HG03439 (cell line): ENCODE measurements around the gene PRAMEF14.
"Not testable (repeated sequence)": the region's sequence is repeated elsewhere in the genome, so short reads cannot be mapped to it uniquely, and the experiment has no call there.

ENCODE experiments used
- ATAC-seq: cut with Tn5 transposase; IDR thresholded peaks from one replicate; pipeline ENCODE4 v1.9.1; 2021; ENCODE audit warnings: mild to moderate bottlenecking, moderate library complexity; ENCODE audit not compliant: unreplicated experiment

The PRAMEF14 gene, protein sequence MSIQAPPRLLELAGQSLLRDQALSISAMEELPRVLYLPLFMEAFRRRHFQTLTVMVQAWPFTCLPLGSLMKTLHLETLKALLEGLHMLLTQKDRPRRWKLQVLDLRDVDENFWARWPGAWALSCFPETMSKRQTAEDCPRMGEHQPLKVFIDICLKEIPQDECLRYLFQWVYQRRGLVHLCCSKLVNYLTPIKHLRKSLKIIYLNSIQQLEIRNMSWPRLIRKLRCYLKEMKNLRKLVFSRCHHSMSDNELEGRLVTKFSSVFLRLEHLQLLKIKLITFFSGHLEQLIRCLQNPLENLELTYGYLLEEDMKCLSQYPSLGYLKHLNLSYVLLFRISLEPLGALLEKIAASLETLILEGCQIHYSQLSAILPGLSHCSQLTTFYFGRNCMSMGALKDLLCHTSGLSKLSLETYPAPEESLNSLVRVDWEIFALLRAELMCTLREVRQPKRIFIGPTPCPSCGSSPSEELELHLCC

GRCh38 chr1:13347034-13347433 lies at the start of gene PRAMEF14:
Gene PRAMEF14, minus strand, starts transcription at chr1:13347134. Its CDS starts 1,820 bp downstream, at chr1:13345314.
- ATAC-seq, result not testable (repeated sequence)

DNA sequence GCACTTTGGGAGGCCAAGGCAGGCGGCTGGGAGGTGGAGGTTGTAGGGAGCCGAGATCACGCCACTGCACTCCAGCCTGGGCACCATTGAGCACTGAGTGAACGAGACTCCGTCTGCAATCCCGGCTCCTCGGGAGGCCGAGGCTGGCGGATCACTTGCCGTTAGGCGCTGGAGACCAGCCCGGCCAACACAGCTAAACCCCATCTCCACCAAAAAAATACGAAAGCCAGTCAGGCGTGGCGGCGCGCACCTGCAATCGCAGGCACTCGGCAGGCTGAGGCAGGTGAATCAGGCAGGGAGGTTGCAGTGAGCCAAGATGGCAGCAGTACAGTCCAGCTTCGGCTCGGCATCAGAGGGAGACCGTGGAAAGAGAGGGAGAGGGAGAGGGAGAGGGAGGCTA lies 48.4 kb upstream of the PRAMEF14 start:
- not testable (repeated sequence) for ATAC-seq

DNA sequence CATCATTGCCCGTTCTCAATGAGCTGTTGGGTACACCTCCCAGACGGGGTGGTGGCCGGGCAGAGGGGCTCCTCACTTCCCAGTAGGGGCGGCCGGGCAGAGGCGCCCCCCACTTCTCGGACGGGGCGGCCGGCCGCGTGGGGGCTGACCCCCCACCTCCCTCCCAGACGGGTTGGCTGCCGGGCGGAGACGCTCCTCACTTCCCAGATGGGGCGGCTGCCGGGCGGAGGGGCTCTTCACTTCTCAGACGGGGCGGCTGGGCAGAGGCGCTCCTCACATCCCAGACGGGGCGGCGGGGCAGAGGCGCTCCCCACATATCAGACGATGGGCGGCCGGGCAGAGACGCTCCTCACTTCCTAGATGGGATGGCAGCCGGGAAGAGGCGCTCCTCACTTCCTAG lies 47.8 kb upstream of the PRAMEF14 start:
- ATAC-seq, result not testable (repeated sequence)

DNA sequence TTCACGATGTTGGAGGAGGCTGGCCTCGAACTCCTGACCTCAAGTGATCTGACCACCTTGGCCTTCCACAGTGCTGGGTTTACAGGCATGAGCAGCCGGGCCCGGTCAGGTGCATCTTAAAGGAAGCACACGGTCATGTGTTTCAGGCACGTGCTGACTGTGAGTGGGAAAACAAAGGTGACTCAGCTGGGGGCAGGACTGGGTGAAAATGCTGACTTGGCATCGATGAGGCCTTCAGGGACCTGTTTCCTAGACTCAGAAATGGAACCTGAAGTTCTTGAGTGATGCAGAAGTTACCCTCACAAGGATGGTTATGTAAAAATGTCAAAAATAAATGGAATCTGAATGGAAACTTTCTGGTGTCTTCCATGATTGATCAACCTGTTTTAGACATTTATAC lies 46.1 kb upstream of the PRAMEF14 start:
- ATAC-seq, result not testable (repeated sequence)

- not testable (repeated sequence) for ATAC-seq
Observed at GRCh38 chr1:13389332-13389731, 42.4 kb upstream of the PRAMEF14 start, which contains the start of gene PRAMEF17. Gene PRAMEF17, plus strand, starts transcription at chr1:13389632. Its CDS starts 26 bp downstream, at chr1:13389658.

DNA sequence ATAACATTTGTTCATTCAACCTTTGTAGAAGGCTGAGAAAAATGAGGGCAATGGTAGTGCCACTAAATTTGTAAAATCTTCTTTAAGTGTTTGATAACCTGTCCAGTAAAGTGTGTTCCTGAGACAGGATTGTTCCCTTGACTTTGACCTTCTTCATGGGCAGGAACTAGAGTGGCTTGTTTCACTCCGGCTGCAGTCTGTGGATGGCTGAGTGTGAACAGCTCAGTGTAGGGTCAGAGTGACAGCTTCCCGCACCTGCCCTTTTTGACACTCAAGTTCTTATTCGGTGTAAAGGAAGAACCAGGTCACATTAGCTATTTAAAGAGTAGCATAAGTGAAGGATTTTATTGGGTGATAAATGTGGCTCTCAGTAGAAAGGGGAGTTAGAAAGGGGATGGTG lies 33.4 kb upstream of the PRAMEF14 start:
- not testable (repeated sequence) for ATAC-seq

- not testable (repeated sequence) for ATAC-seq
Observed at GRCh38 chr1:13378983-13379382, 32.0 kb upstream of the PRAMEF14 start.

- not testable (repeated sequence) for ATAC-seq
Observed at GRCh38 chr1:13368544-13368943, 21.6 kb upstream of the PRAMEF14 start.

DNA sequence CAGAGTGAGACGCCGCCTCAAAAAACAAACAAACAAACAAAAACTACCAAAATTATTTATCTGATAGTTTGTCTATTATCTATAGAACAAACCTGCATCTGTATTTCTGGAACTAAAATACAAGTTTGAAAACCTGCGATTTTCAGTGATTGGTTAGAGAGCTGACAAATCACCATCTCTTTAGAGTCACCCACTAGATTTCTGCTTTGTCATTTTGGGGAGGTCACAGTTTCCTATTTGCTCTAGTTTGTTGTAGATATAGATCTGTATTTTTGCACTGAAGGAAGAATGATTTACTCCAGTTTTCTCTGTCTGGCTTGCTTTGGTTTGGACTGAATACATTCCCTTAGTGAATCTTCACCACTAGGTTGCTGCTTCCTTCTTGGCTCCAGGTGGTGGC lies 19.6 kb upstream of the PRAMEF14 start:
- ATAC-seq, result not testable (repeated sequence)

- not testable (repeated sequence) for ATAC-seq
Observed at GRCh38 chr1:13364928-13365327, 18.0 kb upstream of the PRAMEF14 start.

DNA sequence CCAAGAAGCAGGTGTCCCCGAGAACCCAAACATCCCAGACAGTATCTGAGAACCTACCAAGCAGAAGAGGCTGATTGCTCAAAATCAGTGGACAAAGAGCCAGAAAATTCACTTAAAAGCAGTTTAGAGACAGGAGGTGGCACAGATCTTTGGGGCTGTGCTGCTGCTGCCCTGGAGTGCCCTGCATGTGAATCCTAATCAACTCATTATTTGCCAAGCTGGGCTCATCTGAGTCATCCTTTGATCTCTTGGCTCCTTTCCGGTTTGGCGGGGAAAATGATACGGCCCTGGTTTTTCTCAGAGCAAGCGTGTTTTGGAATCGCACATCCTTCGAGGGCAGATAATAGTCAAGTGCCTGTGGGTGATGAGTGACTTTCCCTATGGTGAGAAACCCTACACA lies 15.4 kb upstream of the PRAMEF14 start:
- ATAC-seq, result not testable (repeated sequence)

GRCh38 chr1:13356774-13357173 lies 9.8 kb upstream of the PRAMEF14 start:
- not testable (repeated sequence) for ATAC-seq

DNA sequence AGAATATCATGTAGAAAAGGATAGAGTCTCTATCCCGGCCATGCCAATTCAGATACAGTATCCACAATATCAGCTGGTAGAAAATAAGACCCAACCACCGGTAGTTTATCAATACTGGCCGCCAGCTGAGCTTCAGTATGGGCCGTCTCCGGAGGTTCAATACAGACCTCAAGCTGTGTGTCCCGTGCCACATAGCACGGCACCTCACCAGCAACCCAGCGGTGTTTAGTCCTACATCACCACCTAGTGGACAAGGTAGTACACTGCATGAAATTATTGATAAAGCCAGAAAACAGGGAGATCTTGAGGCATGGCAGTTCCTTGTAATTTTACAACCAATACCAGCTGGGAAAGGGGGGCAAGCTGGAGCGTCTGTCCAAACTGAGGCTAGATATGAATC lies 7.5 kb upstream of the PRAMEF14 start:
- ATAC-seq, result not testable (repeated sequence)

DNA sequence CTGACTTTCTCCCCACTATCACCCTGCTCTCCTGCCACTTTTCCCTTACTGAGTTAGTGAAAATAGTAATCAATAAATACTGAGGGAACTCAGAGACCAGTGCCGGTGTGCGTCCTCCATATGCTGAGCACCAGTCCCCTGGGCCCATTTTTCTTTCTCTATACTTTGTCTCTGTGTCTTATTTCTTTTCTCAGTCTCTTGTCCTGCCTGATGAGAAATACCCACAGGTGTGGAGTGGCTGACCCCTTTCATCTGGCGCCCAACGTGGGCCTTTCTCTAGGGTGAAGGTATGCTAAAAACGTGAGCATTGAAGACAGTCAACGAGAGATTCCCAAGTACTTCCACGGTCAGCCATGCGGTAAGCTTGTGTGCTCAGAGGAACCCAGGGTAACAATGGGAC lies 6.5 kb upstream of the PRAMEF14 start:
- ATAC-seq, result not testable (repeated sequence)

DNA sequence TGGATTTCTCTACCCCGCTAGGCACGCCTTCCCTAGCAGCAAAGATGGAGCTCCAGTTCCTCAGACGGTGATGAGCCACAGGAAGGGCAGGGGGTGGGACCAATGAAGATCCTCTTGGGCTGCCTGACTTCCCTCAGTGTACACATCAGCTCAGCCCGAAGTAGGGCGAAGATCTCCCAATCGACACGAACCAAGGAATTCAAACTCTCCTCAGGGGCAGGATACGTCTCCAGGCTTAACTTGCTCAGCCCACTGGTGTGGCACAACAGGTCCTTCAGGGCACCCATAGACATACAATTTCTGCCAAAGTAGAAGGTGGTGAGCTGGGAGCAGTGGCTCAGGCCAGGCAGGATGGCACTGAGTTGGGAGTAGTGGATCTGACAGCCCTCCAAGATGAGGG lies 4.4 kb downstream of the PRAMEF14 start:
- not testable (repeated sequence) for ATAC-seq

- ATAC-seq, result not testable (repeated sequence)
Observed at GRCh38 chr1:13315281-13315680, 31.7 kb downstream of the PRAMEF14 start, which contains the start of gene PRAMEF15. Gene PRAMEF15, plus strand, starts transcription at chr1:13315581. Its CDS starts 2,827 bp downstream, at chr1:13318408.

DNA sequence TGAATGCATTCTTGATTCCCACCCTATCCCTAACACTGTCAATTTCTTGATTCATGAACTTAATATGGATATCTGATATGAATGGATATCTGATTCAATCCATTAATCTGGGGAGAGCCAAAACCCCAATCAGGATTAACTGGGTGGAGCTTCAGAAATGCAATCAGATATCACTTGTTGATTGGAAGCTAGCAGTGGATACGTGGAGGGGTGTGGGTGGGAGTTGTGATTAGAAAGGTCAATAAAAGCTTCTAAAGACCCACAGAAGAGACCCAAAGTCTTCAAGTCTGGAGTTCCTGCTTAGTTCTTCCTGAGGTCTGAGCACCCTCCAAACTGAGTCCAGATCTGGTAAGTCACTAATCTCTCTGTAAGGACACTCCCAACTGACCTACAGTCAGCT lies 43.7 kb downstream of the PRAMEF14 start, which contains the start of gene PRAMEF33:
Gene PRAMEF33, plus strand, starts transcription at position 301 of the 400 bp plus-strand sequence. CDS start 2,416 bp downstream, outside the sequence.
- not testable (repeated sequence) for ATAC-seq

DNA sequence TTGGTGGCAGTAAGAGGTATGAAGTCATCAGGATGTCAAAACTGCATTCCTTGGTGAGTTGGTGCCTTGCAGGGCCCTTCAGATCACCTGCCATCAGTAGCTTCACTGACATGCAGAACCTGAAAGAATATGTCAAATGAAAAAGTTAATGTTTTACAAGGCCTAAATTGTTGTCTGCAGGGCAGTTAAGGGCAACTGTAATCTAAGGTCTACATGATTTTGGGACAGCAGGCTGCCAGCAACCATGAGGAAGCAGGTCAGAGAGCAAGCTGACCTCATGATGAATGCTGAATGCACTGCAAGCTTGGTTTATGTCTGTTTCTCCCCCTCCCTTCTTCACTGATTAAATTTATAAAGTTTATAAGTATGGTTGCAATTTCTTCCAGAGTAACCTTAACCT lies 44.7 kb downstream of the PRAMEF14 start:
- not testable (repeated sequence) for ATAC-seq

DNA sequence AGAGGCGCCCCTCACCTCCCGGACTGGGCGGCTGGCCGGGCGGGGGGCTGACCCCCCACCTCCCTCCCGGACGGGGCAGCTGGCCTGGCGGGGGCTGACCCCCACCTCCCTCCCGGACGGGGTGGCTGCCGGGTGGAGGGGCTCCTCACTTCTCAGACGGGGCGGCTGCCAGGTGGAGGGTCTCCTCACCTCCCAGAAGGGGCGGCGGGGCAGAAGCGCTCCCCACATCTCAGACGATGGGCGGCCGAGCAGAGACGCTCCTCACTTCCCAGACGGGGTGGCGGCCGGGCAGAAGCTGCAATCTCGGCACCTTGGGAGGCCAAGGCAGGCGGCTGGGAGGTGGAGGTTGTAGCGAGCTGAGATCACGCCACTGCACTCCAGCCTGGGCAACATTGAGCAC lies 48.2 kb downstream of the PRAMEF14 start:
- not testable (repeated sequence) for ATAC-seq

- not testable (repeated sequence) for ATAC-seq
Observed at GRCh38 chr1:13297216-13297931, 49.6 kb downstream of the PRAMEF14 start.
